OCI-M2 (cell line): ENCODE data around the gene NUP54.

ENCODE experiments used
- DNase-seq: peaks from one replicate; lab custom pipeline; 2025; ENCODE audit not compliant: unreplicated experiment; lab: John Stamatoyannopoulos, UW

Gene NUP54

GRCh38 chr4:76147454-76148141 is 599 bp downstream of the NUP54 start:
- DNase-seq = peak; percentile 17

- DNase-seq = no peak
Measured at GRCh38 chr4:76144546-76144945, 3.7 kb downstream of the NUP54 start.

GRCh38 chr4:76141241-76141640 is 7.0 kb downstream of the NUP54 start:
- DNase-seq = no peak

- DNase-seq = no peak
Measured at GRCh38 chr4:76127754-76128153, 20.4 kb downstream of the NUP54 start.

DNA sequence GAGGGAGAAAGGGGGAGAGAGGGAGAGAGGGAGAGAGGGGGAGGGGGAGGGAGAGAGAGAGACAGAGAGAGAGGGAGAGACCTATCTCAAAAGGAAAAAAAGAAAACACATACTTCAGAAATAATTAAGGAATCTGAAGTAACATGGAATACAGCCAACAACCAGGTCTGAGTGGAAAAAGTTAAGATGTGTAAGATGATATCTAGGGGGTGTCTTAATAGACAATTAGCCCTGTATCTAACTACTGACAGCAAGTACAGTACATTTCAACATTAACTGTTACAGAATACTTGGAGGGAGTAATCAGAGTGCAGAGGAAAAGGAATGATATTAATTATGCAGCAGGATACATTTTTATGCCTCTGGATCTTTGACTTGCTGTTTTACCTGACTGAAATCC is 22.4 kb downstream of the NUP54 start:
- DNase-seq = no peak

- DNase-seq = no peak
Measured at GRCh38 chr4:76120199-76120598, 28.0 kb downstream of the NUP54 start.

DNA sequence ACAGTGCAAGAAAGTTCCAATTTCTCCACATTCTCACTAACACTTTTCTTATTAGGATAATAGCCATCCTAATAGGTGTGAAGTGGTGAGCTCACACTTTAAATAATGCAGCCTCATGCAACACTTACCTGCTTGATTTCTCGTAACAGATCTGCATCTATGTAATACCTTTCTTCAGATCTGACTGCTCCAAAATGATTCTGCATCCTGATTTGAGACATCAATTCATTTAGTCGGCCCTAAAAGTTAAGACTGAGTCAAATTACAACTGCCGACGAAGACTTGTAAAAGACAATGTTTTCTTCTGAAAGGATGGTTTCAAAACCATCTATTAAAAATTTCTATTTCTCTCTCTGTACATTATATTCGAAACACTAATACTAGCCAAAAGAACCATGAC is 30.7 kb downstream of the NUP54 start:
- no peak for DNase-seq

- DNase-seq = no peak
Measured at GRCh38 chr4:76116821-76117220, 31.4 kb downstream of the NUP54 start.

- no peak for DNase-seq
Measured at GRCh38 chr4:76108467-76109181, 39.6 kb downstream of the NUP54 start.

GRCh38 chr4:76106442-76106841 is 41.8 kb downstream of the NUP54 start:
- DNase-seq = no peak

DNA sequence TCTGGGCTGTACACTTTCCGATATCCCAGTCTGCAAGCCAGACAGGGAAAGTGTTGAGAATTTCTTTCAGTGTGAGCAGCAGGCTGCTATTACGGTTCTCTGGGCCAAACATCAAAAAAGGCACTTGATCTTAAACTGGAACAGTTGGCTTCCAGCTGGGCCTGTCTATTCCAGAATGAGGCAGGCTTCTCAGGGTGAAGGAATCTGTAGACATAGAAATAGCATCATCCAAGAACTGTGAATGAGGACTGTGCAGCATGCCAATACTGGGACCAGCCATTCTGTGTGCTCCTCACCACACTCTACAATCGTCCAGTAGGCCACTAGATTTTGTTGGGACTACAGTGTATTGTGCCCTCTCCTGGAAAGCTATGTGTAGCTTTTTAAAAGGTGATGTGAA is 42.5 kb downstream of the NUP54 start:
- DNase-seq = no peak

- no peak for DNase-seq
Measured at GRCh38 chr4:76096076-76096475, 52.1 kb downstream of the NUP54 start.

DNA sequence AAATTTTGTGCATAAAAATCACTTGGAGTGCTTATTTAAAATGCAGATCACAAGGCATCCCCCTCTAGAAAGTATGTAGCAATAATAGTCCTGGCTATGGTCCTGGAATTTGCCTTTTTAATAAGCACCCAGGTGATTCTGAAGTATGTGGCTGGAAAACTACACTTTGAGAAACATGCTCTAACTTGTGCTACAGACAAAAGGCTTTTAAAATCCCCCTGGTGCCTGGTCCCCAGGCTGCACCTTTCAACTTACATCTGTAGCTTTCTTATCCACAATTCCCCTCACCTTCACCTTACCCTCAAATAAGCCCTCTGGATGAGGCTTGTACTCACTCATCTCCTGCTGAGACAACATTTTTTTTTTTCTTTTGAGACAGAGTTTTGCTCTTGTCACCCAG is 52.6 kb downstream of the NUP54 start:
- no peak for DNase-seq

- DNase-seq = no peak
Measured at GRCh38 chr4:76091052-76091451, 57.1 kb downstream of the NUP54 start.

DNA sequence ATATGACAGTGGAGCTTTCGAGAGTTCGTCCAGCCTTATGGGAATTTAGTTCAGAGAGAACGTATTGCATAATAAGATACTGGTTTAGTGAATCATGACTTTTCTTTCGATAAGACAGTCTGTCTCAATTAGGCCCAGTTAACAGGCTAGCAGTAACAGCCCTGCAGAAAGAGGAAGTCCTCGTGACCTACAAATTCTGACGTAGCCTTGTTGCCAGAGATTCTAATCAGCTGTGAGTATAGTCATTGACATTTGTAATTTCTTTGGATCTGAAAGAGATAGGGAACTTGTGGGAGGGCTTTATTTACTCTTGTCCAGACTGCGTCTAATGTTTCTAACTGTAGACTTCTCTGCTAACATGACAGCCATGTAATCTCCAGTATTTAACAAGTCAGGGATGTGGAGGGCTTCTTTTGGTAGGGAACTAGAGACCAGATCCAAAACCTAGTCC is 57.9 kb downstream of the NUP54 start:
- DNase-seq = peak; percentile 25

GRCh38 chr4:76088719-76089118 is 59.5 kb downstream of the NUP54 start:
- DNase-seq = no peak

- peak; percentile 38 for DNase-seq
Measured at GRCh38 chr4:76087007-76087769, 61.0 kb downstream of the NUP54 start.

GRCh38 chr4:76084542-76084941 is 63.7 kb downstream of the NUP54 start:
- DNase-seq = no peak

- DNase-seq = no peak
Measured at GRCh38 chr4:76083386-76083988, 64.7 kb downstream of the NUP54 start.

DNA sequence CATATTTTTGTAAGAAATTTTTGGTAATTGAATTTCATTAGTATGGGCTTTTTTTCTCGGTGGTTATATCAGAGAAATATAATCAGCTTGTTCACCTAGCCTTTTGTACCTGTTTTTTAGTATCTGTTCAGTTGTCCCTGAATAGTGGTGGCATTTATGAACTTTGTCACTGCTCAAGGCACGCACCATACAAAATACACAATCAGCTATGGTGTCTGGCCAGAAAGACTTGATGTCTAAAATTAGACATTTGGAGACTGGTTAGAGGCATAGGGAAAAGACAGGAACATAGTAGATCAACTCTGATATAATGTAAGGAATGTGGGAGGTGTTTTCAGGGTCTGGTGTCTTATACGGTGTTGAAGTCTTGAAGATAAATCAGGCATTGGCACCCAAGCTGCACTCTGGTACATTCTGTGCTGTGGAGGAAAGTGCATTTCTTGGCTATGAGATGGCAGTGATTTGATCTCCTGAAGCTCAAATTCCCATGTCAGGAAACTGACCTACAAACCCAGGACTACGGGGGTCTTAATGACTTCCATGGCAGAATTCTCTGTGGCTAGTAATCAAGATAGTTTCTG is 70.1 kb downstream of the NUP54 start:
- DNase-seq = no peak

DNA sequence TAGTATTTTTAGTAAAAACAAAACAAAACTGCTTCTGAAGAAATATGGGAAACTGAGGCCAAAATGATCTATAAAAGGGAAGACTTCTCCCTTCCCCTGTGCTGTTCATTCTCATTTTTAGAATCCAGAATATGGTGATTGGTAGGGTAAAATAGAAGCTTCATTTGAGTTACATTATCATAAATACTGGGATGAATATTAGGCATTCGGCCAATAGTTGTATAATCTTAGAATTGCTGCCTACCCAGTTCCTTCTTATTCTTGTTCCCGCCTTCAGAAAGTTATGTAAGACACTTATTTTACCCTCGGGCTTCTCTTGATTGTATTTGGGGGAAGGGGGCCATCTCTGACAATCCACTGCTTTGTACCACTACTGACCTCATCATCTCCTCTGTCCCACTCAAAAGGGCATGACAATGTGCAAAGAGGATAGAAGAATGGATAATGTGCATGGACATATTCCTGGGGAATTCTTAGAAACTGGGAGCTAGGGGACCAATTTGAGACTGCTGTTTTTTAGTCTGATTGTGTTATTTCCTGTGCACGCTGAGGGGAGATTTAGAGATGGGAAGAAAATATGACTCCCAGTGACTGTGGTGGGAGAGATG is 73.1 kb downstream of the NUP54 start:
- no peak for DNase-seq
